ENCODE data around the gene LLCFC1. TPM values are rescaled to one million over a fixed set of nuclear protein-coding genes. Genes with fewer than 3 reads are reported as not detected.

LLCFC1 gene
- total RNA-seq, 4 donors from 2014 or later = not detected

- TF ChIP-seq POLR2A (IDR thresholded peaks at IDR 0.05; ENCODE audit: low read depth) (no peak), POLR2AphosphoS5 (IDR thresholded peaks at IDR 0.05) (no peak), EP300 (IDR thresholded peaks at IDR 0.05) (no peak)
- TF ChIP-seq, protein P1, sequence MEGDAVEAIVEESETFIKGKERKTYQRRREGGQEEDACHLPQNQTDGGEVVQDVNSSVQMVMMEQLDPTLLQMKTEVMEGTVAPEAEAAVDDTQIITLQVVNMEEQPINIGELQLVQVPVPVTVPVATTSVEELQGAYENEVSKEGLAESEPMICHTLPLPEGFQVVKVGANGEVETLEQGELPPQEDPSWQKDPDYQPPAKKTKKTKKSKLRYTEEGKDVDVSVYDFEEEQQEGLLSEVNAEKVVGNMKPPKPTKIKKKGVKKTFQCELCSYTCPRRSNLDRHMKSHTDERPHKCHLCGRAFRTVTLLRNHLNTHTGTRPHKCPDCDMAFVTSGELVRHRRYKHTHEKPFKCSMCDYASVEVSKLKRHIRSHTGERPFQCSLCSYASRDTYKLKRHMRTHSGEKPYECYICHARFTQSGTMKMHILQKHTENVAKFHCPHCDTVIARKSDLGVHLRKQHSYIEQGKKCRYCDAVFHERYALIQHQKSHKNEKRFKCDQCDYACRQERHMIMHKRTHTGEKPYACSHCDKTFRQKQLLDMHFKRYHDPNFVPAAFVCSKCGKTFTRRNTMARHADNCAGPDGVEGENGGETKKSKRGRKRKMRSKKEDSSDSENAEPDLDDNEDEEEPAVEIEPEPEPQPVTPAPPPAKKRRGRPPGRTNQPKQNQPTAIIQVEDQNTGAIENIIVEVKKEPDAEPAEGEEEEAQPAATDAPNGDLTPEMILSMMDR (IDR thresholded peaks at IDR 0.05) = no peak
- H3K27ac ChIP-seq (replicated peaks in 1 of 4) = no peak overlapping the region
- no peaks in the 10 kb centered on the region for H3K36me3 ChIP-seq
- WGBS = 71% methylated on average over 12 of the region's 12 CpGs
- no peak for DNase-seq (ENCODE audit: extremely low spot score)
- H3K9me3 ChIP-seq = no peaks in the 10 kb centered on the region
- no peaks in the 10 kb centered on the region for H3K4me1 ChIP-seq
- intact Hi-C loops (cut with DNase I) = no loop called here
- H3K27me3 ChIP-seq = no peaks in the 10 kb centered on the region
- H3K4me3 ChIP-seq = no peak overlapping the region
These were observed 5.2 kb upstream of the LLCFC1 start for GRCh38 chr7:142934056-142934455.

DNA sequence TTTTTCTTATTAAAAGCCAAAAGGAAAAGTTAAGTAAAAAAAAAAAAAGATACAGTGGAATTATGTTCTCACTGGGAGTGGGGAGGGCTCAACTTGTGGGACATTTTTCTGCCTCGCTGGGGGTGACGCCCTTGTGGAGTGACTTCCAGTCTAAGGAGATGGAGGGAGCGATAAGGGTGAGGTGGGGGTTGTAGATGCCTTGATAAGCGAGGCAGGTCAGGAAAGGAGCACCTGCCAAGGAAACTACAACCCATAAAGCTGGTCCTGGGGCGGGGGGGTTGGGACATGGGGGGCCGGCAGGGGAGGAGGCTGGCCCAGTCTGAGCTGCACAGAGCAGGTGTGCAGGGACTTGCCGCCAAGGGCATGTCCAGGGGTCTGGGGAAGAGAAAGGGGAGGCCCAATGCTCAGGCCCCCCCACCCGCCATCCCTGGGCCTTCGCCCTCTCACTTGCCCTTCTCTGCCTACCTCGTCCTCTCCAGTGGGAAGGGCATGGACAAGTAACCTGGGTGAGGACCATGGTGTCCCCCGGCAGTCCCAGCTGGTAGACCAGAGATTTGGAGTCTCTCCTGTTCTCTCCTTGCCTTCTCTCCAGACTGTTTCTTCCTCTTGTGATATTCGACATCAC is 3.2 kb upstream of the LLCFC1 start:
- Histone ChIP-seq H3K36me3 (no peaks in the 10 kb centered on the region), H3K9me3 (no peaks in the 10 kb centered on the region)
- DNase-seq (ENCODE audit: extremely low spot score) = no peak

GRCh38 chr7:142938611-142939010 is 673 bp upstream of the LLCFC1 start:
- Histone ChIP-seq H3K9me3 (no peaks in the 10 kb centered on the region), H3K27me3 (no peaks in the 10 kb centered on the region), H3K36me3 (no peaks in the 10 kb centered on the region), H3K4me3 (no peak overlapping the region), H3K4me1 (no peaks in the 10 kb centered on the region), H3K27ac (replicated peaks in 1 of 4) (no peak overlapping the region)
- TF ChIP-seq POLR2AphosphoS5 (IDR thresholded peaks at IDR 0.05) = no peak
- TF ChIP-seq POLR2A (IDR thresholded peaks at IDR 0.05; ENCODE audit: low read depth) = no peak
- TF ChIP-seq, protein P1 (IDR thresholded peaks at IDR 0.05) = no peak
- no peak for TF ChIP-seq EP300 (IDR thresholded peaks at IDR 0.05)
- intact Hi-C loops (cut with DNase I) = no loop called here
- DNase-seq (ENCODE audit: extremely low spot score) = no peak
- 88% methylated on average over 4 of the region's 4 CpGs for WGBS

More for the DNA sequence above, 3.2 kb upstream of the LLCFC1 start:
- no peak for TF ChIP-seq POLR2AphosphoS5 (IDR thresholded peaks at IDR 0.05)
- TF ChIP-seq, protein P1 (IDR thresholded peaks at IDR 0.05) = no peak
- no peak for TF ChIP-seq POLR2A (IDR thresholded peaks at IDR 0.05; ENCODE audit: low read depth)
- TF ChIP-seq EP300 (IDR thresholded peaks at IDR 0.05) = no peak
- Histone ChIP-seq H3K4me3 (no peak overlapping the region), H3K27ac (replicated peaks in 1 of 4) (no peak overlapping the region), H3K27me3 (no peaks in the 10 kb centered on the region), H3K4me1 (no peaks in the 10 kb centered on the region)
- intact Hi-C loops (cut with DNase I) = no loop called here
- 86% methylated on average over 12 of the region's 12 CpGs for WGBS

- no peaks in the 10 kb centered on the region for H3K36me3 ChIP-seq
- no peak overlapping the region for H3K4me3 ChIP-seq
- no peaks in the 10 kb centered on the region for H3K27me3 ChIP-seq
- 68% methylated on average over 10 of the region's 10 CpGs for WGBS
- H3K27ac ChIP-seq (replicated peaks in 1 of 4) = no peak overlapping the region
- no peaks in the 10 kb centered on the region for H3K9me3 ChIP-seq
- H3K4me1 ChIP-seq = no peaks in the 10 kb centered on the region
- DNase-seq (ENCODE audit: extremely low spot score) = no peak
- TF ChIP-seq EP300 (IDR thresholded peaks at IDR 0.05) (no peak), POLR2A (IDR thresholded peaks at IDR 0.05; ENCODE audit: low read depth) (no peak), POLR2AphosphoS5 (IDR thresholded peaks at IDR 0.05) (no peak)
- TF ChIP-seq, protein P1 (IDR thresholded peaks at IDR 0.05) = no peak
- intact Hi-C loops (cut with DNase I) = no loop called here
These were observed 1.8 kb downstream of the LLCFC1 start for GRCh38 chr7:142940966-142941535.

Measured in esophagus muscularis mucosa (tissue), 4 donors.